Fibroblast of upper back skin (primary cell): Measurements from ENCODE around the gene NACAD.

ENCODE experiments used
- DNase-seq: peaks from one replicate; pipeline ENCODE4 v3.0.0-alpha.2; 2013

The NACAD gene

DNA sequence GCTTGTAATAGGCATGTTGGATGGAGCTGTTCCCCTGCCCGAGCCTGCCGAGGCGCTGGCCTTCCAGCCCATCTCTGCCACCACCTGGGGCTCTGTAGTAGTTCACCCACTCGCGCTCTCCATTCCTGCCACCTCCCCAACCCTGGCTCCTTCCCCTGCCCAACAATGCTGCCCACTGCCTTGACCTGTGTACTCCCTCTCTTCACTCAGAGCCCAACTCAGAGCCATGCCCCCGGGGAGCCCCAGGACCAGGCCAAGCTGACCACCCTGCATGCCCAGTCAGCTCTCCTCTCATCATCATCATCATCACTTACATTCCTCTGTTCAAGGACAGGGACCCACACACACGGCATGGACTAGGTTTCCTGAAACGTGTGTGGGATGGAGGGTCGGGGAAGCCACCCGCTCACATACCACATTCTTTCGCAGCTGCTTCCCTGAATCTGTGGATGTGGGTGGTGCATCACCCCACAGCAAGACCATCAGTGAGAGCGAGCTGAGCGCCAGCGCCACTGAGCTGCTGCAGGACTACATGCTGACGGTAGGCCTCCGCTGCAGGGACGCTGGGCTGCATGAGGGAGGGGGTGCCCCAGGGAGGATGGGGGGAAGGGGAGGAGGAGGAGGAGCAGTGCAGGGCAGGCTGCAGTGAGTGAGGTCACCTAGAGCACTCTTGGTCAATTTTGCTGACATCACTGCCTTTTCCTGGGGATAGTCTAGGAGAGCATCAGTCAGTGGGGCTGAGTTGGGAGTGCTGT lies 15.6 kb downstream of the NACAD start:
- no peak for DNase-seq

DNA sequence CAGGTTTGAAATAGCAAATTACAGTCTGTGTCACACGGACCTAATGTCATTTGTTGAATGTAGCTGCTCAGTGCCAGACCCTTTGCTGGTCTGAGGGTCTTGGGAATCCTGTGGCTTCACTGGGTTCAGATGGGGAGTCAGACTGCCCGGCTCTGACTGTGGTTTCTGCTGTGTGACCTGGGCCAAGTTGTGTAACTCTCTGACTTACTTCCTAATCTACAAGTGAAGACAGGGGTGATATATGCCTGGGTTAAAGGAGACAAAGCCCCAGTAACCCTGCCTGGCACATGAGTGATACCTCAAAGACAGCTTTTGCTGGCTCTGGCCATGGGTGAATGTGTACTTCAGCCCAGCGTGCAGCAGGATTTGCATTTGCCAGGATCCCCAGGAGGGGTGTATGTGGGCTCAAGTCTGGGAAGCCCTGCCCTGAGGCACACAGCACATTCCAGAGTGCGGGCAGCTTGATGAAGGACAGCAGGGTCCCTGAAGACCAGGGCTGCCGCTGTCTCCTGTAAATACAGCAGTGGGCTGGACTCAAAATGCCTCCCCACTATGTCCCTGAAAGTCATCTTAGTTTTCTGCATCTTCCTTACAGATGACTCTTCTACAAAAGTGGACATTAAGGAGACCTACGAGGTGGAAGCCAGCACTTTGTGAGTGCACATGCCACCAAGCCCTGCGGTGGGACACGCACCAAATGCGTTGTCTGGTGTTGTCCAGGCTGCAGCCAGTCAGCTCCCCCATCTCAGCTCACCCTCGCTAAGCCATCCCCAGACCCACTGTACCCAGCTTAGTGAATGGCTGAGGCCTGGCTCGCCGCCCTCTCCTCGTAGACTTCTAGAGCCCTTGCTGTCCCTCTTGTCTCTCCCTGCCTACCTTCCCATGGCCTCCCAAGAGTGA lies 16.4 kb downstream of the NACAD start:
- DNase-seq = no peak

DNA sequence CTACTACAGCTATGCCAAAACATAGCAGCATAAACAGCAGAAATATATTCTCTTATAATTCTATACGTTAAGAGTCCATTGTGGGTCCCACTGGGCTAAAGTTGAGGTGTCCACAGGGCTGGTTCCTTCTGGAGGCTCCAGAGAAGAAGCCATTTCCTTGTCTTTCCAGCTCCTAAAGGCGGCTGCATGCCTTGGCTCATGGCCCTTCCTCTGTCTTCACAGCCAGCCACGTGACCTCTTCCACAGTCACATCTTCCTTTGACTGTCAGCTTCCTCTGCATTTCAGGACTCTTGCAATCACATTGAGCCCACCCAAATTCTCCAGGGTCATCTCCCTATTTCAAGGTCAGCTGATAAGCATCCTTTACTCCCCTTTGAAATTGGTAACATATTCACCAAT lies 17.2 kb downstream of the NACAD start:
- no peak for DNase-seq

DNA sequence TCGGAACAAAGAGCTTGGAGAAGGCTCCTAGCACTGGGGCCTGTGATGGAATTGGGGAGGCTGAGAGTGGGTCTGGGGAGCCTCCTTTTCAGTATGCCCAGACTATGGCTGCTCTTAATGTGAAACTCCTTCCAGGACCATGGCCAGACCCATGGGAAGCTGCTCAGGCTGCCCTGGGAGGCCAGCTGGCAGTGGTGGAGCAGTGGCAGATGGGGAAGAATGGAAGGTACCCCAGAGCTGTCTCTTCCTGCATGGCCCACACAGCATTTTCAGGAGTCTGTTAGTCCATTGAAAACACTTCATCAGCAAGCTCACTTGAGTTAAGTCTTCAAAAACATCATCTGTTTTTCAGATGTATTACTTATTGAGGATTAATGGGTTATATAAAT lies 18.5 kb downstream of the NACAD start:
- no peak for DNase-seq

DNA sequence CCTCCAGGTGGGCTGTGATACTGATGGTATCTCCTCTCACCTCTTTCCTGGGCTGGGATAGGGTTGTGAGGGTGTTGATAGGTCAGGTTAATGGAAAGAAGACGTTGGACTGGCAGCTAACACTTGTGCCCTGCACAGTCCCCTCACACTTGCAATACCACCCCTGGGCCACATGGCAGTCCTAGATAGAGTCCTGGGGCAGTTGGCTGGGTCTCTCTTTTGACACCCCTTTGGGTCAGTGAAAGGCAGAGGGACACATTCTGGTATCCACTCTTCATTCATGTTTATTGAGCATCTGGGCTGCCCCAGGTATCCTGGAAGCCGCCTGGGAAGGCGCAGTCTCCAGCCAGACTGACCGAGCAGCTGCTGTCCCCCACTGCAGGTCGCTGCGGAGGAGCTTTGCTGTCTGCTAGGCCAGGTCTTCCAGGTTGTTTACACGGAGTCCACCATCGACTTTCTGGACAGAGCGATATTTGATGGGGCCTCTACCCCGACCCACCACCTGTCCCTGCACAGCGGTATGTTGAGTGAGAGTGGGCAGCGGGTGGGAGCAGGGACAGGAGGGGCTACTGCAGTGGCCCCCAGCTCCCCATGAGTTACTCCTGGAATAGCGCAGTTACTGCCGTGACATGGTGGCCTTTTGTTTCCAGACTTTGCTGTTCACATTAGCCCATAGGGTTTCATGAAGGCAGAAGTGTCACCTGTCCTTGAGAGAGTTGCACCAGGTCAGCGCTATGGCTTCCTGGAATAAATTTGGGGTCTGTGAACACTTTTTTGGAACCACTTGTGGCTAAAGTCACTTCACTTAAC lies 19.1 kb downstream of the NACAD start:
- no peak for DNase-seq

DNA sequence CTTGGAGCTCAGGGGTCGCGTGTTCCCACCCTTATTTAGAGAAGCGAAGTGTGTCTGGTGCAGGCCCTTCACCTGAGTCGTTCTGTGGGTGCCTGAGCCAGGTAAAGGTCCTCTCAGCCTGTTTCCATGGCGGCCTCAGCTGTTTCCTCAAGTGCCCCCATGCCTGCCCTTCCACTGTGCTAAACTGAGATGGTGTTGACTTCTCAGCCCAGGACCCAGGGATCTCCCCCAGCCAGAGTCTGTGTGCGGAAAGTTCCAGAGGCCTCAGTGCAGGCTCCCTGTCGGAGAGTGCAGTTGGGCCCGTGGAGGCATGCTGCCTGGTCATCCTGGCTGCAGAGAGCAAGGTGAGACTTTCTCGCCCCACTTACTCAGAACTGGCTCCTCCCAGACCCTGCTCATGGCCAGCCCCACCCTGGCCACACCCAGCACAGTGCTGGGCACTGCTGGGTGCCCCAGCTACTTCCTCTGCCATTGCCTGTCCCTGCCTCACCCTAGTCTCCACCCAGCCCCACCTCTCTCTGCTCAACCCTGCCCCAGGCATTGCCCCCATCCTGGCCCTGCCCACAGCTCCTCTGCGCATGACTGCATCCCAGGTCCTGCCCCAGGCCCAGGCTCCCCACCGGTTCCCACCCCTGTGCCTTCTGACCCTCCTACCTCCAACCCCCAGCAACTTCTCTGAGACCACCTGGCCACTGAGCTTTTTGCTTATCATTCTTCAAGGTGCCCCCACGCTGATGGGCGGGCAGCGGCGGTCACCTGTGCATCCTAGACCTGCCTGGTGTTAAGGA lies 20.3 kb downstream of the NACAD start:
- DNase-seq = no peak

DNA sequence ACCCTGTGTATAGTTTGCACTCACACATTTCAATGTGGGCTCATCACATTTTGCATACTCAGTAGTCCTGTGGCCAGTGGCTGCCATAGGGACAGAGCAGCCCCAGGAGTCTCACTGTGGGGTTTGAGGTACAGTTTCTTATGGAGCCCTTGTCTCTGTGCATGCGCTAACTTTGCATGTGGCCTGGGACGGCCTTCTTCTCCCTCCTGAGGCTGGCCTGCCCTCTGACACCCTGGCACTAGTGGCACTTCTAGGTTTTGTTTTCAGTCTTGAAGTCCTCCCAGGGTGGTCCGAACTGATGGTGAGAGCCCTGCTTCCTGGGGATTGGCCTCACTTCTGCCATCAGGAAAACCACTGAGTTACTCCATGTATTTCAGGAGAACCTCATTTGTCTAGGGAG lies 21.2 kb downstream of the NACAD start:
- DNase-seq = no peak

DNA sequence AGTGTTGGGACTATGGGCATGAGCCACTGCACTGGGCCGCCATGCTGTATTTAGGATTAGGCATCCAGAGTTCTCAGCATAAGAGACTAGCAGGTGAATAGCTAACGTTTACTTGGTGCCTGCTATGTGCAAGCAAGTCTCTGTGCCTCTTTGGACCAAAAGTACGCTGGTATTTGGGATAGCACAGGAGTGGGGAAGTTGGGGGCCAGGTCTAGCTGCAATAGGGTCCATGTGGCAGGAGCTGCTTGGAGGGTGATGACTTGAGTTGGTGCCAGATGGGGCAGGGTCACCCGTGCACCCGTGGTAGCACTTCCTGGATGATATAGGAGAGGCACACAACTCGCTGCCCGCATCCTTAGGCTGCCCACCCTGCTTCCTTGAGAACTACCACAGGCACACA lies 22.4 kb downstream of the NACAD start:
- DNase-seq = no peak

DNA sequence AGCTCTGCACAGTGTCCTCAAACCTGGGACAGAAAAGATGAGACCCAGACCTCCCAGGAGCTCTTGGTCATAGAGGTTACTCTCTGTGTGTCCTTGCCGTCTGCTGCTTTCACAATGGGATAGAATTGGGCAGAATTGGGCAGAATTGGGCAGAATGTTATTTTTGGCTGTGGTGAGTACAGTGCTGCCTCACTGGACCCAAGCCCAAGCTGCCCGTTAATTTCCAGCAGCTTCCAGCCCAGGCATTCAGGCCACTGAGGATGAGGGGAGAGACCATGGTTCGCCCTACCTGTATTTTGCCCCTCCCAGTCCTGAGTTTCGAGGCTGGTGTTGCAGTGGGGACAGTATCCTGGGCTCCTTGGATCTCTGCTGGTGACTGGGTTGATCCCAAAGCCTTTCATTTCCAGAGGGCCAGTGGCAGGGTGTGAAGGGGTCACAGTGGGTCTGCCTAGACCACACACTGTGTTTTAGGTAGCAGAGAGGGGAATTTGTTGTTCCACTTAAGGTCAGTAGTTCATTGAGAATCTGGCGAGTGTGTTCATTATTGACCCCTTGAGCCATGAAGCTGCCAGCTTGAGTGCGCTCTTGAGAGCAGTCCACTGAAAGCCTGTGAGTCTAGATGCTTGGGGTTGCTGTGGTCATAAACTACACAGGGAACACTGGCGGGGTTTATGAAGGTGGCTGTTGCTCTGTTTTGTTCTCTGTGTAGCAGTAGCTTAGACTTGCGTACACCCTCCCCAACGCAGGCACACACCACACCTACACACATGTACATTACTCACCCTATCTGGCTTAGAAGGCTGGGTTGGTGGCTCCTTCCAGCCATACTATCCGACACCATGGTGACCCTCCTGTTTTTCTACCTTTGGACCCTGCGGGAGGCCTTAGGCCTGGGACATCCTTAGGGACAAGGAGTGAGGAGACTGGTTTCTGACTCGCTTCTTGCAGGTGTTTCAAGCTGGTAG lies 23.5 kb downstream of the NACAD start:
- no peak for DNase-seq

DNA sequence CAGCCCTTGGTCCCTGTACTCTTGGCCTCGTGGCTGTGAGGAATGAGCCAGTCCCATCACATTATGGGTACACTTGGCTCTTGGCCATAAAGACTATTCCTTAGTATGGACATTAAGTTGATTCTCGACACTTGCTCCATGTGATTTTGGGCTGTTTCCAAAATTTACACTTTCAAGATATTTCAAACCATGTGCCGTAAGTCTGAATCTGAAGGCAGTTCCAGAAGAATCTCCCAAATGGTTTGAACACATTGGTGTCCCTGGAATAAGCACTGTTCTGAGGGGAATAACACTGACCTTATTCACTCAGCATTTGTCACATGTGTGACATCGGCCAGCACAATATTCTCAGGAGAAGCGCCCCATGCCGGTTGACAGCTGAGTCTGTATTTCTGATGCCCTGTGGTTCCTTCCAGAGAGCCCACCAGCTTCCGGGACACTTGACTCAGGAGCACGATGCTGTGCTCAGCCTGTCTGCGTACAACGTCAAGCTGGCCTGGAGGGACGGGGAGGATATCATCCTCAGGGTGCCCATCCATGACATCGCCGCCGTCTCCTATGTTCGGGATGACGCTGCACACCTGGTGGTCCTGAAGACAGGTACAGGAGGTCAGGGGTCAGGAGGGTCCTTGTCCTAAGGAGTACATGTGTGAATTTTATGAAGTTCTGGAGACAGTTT lies 24.6 kb downstream of the NACAD start:
- no peak for DNase-seq

DNA sequence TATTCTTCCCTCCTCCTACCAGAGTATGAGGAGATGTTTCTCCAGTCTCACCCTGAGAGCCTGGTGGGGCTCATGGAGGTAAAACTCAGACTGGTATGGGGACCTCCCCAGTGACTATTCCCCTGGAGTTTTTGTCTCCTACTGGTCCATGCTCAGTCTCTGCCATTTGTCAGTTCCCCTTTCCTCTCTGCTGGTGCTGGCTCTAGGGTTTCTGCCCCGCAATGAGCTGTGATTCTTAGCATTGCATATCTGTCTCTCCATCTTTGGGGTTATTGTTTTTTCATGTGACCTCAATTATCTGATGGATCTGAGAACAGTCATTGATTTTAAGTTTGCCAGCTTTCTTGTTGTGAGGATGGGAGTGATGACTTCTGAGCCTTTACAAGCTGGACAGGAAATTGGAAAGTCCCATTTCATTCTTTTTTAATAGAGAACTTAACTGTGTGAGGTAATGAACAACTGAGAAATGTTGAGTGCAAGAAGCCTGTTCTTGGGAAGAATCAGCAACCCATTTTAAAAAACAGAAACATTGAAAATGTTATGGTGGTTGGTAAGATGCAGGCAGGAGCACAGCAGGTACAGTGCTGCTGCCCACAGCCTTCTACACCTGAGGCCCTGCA lies 26.9 kb downstream of the NACAD start:
- no peak for DNase-seq

DNA sequence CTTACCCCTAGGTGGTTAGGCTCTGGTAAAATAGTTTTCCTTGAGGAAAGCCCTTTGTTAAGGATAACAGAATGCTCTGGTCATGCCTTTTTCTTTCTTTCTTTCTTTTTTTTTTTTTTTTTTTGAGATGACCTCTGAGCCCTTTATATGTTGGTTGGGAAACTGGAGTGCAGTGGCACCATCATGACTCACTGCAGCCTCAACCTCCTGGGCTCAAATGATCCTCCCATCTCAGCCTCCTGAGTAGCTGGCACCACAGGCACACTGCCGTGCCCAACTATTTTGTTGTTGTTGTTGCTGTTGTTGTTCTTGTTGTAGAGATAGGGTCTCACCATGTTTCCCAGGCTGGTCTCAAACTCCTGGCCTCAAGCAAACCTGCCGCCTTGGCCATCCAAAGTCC lies 27.4 kb downstream of the NACAD start:
- no peak for DNase-seq

DNA sequence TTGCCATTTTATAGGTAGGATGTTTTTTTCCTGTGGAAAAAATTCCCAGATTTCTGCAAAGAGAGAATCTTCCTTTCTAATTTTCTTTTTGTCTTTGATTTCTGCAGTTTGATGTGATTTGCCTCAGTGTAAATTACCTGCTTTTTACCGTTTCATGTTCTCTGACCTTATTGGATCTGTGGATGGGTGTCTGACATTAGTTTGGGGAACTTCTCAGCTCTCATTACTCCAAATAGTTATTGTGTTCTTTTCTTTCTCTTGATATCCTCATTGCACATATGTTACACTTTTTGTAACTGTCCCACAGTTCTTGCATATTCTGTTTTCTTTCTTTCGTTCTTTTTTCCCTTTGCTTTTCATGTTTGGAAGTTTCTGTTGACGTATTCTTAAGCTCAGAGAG lies 28.5 kb downstream of the NACAD start:
- DNase-seq = no peak

DNA sequence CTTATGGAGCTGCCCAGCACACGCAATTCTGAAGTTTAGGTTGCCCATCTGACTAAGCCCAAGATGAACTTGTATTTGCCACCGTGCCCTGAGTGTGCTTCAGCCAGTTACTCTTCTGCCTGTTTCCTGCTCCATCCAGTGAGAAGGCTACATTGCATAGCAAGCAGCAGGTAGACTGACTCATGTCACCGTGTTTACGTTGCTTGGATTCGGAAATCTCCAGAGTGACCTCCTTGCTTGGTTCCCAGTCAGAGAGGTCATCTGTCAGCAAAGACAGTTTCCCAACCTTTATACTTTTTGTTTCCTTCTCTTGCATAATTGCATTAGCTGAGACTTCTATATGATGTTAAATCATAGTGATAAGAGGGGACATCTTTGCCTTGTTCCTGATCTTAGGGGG lies 30.9 kb downstream of the NACAD start:
- no peak for DNase-seq

DNA sequence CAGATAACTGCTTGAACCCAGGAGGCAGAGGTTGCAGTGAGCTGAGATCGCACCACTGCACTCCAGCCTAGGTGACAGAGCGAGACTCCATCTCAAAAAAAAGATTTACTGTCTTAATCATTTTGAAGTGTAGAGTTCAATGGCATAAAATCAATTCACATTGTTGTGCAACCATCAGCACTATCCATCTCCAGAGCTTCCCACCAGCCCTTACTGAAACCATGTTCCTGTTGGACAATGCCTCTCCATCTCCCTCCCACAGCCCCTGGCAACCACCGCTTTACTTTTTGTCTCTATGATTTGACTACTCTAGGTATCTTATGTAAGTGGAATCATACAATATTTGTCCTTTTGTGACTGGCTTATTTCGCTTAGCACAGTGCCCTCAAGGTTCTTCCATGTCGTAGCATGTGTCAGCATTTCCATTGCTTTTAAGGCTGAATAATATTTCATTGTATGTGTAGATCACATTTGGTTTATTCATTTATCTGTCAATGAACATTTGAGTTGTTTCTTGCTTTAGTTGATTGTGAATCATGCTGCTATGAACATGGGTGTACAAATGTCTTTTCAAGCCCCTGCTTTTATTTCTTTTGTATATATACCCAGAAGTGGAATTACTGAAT lies 33.1 kb downstream of the NACAD start:
- no peak for DNase-seq

DNA sequence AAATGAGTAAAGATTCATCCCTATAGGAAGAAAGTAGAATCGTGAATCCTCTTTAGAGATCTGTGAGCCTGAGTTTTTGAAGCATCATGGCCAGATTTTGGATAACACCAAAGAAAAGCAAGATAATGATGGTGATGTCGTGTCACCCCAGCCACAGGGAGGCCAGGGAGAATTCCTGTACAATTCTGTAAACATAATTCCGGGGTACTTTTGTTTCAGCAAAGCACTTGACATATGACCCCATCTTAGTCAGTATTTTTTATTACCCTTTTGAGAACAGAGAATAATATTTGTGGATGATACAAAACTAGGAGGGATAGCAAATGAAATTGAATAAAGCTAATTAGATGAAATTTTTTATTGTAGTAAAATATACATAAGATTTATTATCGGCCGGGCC lies 33.8 kb downstream of the NACAD start:
- no peak for DNase-seq

DNA sequence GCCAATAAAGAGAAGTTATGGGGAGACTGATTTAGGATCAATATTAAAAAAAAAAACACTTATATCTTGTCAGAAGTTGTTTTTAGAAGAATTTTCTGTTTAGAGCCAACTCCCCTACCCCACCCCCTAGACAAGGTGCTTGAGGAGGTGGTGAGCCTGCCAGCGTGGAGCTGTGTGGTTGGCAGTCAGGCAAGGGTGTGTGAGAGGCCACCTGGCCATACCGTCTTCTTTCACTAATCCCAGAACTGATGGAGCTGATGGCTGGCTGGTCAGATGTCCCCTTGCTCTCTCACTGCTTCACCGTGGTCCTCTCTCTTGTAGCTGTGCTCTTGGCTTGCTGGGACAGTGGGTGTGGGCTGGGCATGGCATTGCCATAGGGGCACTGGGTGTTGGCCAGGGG lies 34.3 kb downstream of the NACAD start:
- no peak for DNase-seq

DNA sequence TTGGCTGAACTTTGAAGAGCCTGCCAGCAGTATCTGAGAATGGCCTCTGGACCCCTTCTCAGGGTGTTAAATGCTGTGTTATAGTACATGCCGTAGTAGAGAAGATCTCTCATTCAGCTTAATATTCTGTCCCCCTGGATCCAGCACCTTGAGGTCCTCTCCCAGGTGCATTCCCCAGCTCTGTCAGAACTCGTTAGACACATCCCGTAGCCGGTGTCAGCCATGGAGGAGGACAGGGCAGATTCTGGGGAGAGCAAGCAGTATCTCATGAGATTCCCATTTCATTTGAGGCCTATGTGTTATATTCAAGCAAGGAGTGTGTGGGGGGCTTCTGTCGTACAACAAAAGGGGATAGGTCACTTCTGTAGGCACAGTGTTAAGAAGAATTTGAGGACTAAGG lies 34.8 kb downstream of the NACAD start:
- DNase-seq = no peak

DNA sequence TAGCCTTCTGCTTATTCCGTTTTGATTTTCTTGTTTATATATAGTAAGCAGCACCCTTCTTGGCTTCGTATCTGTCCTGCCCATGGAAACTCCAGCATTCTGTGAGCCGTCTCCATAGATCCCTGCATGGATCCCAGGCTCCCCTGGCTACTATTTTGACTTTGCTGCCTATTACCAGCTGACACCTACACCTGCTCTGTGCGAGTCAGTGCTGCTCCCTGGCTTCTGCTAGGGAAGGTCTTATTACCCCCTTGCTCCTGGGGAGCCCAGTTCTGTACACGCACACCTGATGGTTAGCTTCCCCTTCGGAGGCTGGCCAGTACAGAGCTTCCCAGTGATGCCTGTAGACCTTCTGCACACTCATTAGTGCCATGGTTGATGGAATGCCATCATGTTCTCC lies 35.4 kb downstream of the NACAD start:
- DNase-seq = no peak

DNA sequence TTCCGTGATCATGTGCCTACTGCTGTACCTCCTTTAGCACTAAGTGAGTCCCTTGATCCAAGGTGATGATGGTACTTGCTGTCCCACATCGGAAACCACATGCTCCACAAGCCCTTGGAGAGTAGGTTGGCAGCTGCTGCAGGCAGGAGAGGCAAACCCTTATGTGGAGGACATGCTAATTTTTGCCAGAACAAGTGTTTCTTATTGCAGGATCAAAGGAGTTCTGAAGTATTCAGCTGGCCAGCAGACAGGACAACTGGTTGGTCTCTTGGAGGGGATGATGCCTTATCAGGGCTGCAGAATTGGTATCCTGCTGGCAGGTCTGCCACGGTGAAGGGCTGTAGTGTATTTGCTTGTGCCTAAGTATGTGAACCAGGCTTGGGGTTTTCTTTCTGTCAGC lies 36.8 kb downstream of the NACAD start:
- DNase-seq = no peak
